Measurements from ENCODE around the gene EMILIN2. TPM values are rescaled to one million over a fixed set of nuclear protein-coding genes. Genes with fewer than 3 reads are reported as not detected.

The EMILIN2 gene
- total and polyA plus RNA-seq, 2 experiments from 2014 or later: 10.6 to 16.8 TPM

DNA sequence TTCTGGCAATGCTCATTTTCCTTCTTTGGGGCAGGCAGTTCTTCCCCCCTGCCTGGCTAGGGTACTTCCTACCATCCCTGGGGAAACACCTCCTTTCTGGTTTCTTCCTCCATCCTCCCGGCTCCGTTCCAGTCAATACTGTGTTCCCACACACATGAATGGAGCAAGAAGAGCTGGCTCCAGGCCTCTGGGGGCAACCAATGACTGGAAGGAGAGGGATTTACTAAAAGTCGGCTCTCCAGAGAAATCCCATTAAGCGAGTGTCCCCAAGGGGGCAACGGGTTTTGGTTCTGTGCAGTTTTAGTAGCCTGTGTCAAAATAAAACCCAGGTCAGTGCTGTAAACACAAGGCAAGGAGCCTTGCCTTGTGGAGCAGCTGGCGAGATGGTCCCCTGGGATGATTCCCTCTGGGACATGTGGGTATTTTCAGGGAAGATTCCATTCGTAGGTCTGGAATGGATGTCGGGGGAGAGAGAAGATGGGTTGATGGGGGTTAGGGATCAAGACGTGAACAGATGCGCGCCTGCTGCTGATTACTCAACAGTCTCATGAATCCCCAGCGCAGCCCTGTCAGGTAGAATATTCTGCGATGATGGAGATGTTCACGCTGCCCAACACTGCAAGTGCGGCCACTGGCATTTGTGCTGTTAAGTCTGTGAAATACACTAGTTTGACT lies 32.0 kb downstream of the EMILIN2 start:
- TF ChIP-seq, protein P1, sequence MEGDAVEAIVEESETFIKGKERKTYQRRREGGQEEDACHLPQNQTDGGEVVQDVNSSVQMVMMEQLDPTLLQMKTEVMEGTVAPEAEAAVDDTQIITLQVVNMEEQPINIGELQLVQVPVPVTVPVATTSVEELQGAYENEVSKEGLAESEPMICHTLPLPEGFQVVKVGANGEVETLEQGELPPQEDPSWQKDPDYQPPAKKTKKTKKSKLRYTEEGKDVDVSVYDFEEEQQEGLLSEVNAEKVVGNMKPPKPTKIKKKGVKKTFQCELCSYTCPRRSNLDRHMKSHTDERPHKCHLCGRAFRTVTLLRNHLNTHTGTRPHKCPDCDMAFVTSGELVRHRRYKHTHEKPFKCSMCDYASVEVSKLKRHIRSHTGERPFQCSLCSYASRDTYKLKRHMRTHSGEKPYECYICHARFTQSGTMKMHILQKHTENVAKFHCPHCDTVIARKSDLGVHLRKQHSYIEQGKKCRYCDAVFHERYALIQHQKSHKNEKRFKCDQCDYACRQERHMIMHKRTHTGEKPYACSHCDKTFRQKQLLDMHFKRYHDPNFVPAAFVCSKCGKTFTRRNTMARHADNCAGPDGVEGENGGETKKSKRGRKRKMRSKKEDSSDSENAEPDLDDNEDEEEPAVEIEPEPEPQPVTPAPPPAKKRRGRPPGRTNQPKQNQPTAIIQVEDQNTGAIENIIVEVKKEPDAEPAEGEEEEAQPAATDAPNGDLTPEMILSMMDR (IDR thresholded peaks at IDR 0.05; ENCODE audit: poor library complexity): no peak
- TF ChIP-seq EZH2 (IDR thresholded peaks at IDR 0.05; ENCODE audit: borderline replicate concordance) (no peak), EZH2phosphoT487 (IDR thresholded peaks at IDR 0.05; ENCODE audit: low read depth, severe bottlenecking, unreplicated experiment) (no peak)
- 94% methylated on average over 15 of the region's 15 CpGs for WGBS (ENCODE audit: low lambda C conversion rate, missing lambda C conversion rate)

DNA sequence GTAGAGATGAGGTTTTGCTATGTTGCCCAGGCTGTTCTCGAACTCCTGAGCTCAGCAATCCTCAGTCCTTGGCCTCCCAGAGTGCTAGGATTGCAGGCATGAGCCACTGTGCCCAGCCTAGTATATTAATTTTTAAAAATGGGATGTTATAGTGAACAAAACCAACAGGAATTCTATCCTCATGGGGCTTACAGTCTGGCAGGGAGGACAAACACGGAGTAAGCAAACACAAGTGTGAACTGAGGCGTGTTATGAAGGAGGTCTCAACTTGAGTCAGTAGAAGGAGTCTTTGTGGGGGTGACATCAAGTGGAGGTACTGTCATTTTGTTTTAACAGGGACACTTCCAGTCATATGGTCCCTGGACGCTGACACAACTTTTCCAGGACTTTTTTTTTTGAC lies 33.1 kb downstream of the EMILIN2 start:
- TF ChIP-seq EZH2phosphoT487 (IDR thresholded peaks at IDR 0.05; ENCODE audit: low read depth, severe bottlenecking, unreplicated experiment): no peak
- no peak for TF ChIP-seq EZH2 (IDR thresholded peaks at IDR 0.05; ENCODE audit: borderline replicate concordance)
- TF ChIP-seq, protein P1 (IDR thresholded peaks at IDR 0.05; ENCODE audit: poor library complexity): no peak

More for the DNA sequence above, 32.0 kb downstream of the EMILIN2 start:
- H3K9me3 ChIP-seq (ENCODE audit: low read depth): no peaks in the 10 kb centered on the region
- H3K4me2 ChIP-seq: no peak overlapping the region
- H4K20me1 ChIP-seq (ENCODE audit: insufficient read depth, poor library complexity, severe bottlenecking): no peaks in the 10 kb centered on the region
- H3K27ac ChIP-seq: no peak overlapping the region
- H3K4me3 ChIP-seq: no peak overlapping the region
- no peaks in the 10 kb centered on the region for H3K9me2 ChIP-seq (replicated peaks; ENCODE audit: insufficient read depth)
- DNase-seq (ENCODE audit: low spot score): no peak
- no peaks in the 10 kb centered on the region for H3K4me1 ChIP-seq (ENCODE audit: insufficient read depth)
- H3K36me3 ChIP-seq (replicated peaks; ENCODE audit: insufficient read depth, low read depth): no peaks in the 10 kb centered on the region
- H2AFZ ChIP-seq: no peak overlapping the region
- H3K79me2 ChIP-seq: no peaks in the 10 kb centered on the region
- no peaks in the 10 kb centered on the region for H3K27me3 ChIP-seq

DNA sequence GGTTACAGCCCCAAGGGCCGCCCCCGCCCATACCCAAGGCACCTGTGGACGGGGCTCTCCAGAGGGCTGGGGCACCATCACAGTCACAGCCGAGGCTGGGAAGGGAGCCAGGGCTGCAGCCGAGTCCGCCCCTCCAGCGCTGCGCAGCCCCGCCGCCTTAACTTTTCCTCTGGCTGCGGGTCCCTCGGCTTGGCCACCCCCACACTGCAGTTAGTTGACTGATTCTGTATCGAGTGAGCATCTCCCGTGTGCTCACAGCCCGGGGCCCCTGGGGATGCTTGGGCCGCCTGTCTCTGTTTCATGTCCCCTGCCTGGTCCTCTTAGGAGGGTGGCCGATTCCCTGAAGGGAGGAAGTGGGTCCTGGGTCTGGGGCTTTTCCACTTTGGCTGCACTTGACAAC lies 33.7 kb downstream of the EMILIN2 start:
- Histone ChIP-seq H3K4me3 (no peak overlapping the region), H3K27ac (no peak overlapping the region), H3K36me3 (replicated peaks; ENCODE audit: insufficient read depth, low read depth) (no peaks in the 10 kb centered on the region), H3K4me2 (no peak overlapping the region), H3K27me3 (no peaks in the 10 kb centered on the region), H3K4me1 (ENCODE audit: insufficient read depth) (no peaks in the 10 kb centered on the region), H3K9me3 (ENCODE audit: low read depth) (no peaks in the 10 kb centered on the region), H4K20me1 (ENCODE audit: insufficient read depth, poor library complexity, severe bottlenecking) (no peaks in the 10 kb centered on the region), H3K79me2 (no peaks in the 10 kb centered on the region), H3K9me2 (replicated peaks; ENCODE audit: insufficient read depth) (no peaks in the 10 kb centered on the region), H2AFZ (no peak overlapping the region)
- WGBS (ENCODE audit: low lambda C conversion rate, missing lambda C conversion rate): 91% methylated on average over 17 of the region's 17 CpGs
- TF ChIP-seq EZH2phosphoT487 (IDR thresholded peaks at IDR 0.05; ENCODE audit: low read depth, severe bottlenecking, unreplicated experiment) (no peak), EZH2 (IDR thresholded peaks at IDR 0.05; ENCODE audit: borderline replicate concordance) (no peak)
- TF ChIP-seq, protein P1 (IDR thresholded peaks at IDR 0.05; ENCODE audit: poor library complexity): no peak
- no peak for DNase-seq (ENCODE audit: low spot score)

More for the DNA sequence above, 33.1 kb downstream of the EMILIN2 start:
- Histone ChIP-seq H3K4me2 (no peak overlapping the region), H3K79me2 (no peaks in the 10 kb centered on the region), H4K20me1 (ENCODE audit: insufficient read depth, poor library complexity, severe bottlenecking) (no peaks in the 10 kb centered on the region), H2AFZ (no peak overlapping the region), H3K27ac (no peak overlapping the region), H3K36me3 (replicated peaks; ENCODE audit: insufficient read depth, low read depth) (no peaks in the 10 kb centered on the region), H3K4me3 (no peak overlapping the region), H3K9me2 (replicated peaks; ENCODE audit: insufficient read depth) (no peaks in the 10 kb centered on the region), H3K9me3 (ENCODE audit: low read depth) (no peaks in the 10 kb centered on the region), H3K4me1 (ENCODE audit: insufficient read depth) (no peaks in the 10 kb centered on the region), H3K27me3 (no peaks in the 10 kb centered on the region)
- 95% methylated on average over 4 of the region's 4 CpGs for WGBS (ENCODE audit: low lambda C conversion rate, missing lambda C conversion rate)
- no peak for DNase-seq (ENCODE audit: low spot score)
